ENCODE data around the gene PREX1.

PREX1 gene

GRCh38 chr20:48747840-48748414 is 79.9 kb downstream of the PREX1 start:
- DNase-seq: no peak
- in situ Hi-C loops (cut with HindIII; ENCODE audit: low pct_ligation_motif_present, low pct_unique_long_range_greater_than_20kb, low sequenced_read_pairs): no loop called here

GRCh38 chr20:48745330-48745729 is 82.5 kb downstream of the PREX1 start:
- in situ Hi-C loops (cut with HindIII; ENCODE audit: low pct_ligation_motif_present, low pct_unique_long_range_greater_than_20kb, low sequenced_read_pairs): no loop called here
- no peak for DNase-seq

GRCh38 chr20:48744515-48744914 is 83.3 kb downstream of the PREX1 start:
- no peak for DNase-seq
- in situ Hi-C loops (cut with HindIII; ENCODE audit: low pct_ligation_motif_present, low pct_unique_long_range_greater_than_20kb, low sequenced_read_pairs): no loop called here

GRCh38 chr20:48743807-48744206 is 84.0 kb downstream of the PREX1 start:
- no peak for DNase-seq
- in situ Hi-C loops (cut with HindIII; ENCODE audit: low pct_ligation_motif_present, low pct_unique_long_range_greater_than_20kb, low sequenced_read_pairs): no loop called here

- no peak for DNase-seq
- in situ Hi-C loops (cut with HindIII; ENCODE audit: low pct_ligation_motif_present, low pct_unique_long_range_greater_than_20kb, low sequenced_read_pairs): no loop called here
These were observed 84.7 kb downstream of the PREX1 start for GRCh38 chr20:48742912-48743680.

GRCh38 chr20:48742233-48742632 is 85.6 kb downstream of the PREX1 start:
- in situ Hi-C loops (cut with HindIII; ENCODE audit: low pct_ligation_motif_present, low pct_unique_long_range_greater_than_20kb, low sequenced_read_pairs): no loop called here
- DNase-seq: no peak

GRCh38 chr20:48741669-48742068 is 86.1 kb downstream of the PREX1 start:
- DNase-seq: no peak
- in situ Hi-C loops (cut with HindIII; ENCODE audit: low pct_ligation_motif_present, low pct_unique_long_range_greater_than_20kb, low sequenced_read_pairs): no loop called here

GRCh38 chr20:48740712-48741111 is 87.1 kb downstream of the PREX1 start:
- in situ Hi-C loops (cut with HindIII; ENCODE audit: low pct_ligation_motif_present, low pct_unique_long_range_greater_than_20kb, low sequenced_read_pairs): no loop called here
- no peak for DNase-seq

GRCh38 chr20:48740292-48740649 is 87.5 kb downstream of the PREX1 start:
- in situ Hi-C loops (cut with HindIII; ENCODE audit: low pct_ligation_motif_present, low pct_unique_long_range_greater_than_20kb, low sequenced_read_pairs): no loop called here

GRCh38 chr20:48739395-48740291 is 88.2 kb downstream of the PREX1 start:
- in situ Hi-C loops (cut with HindIII; ENCODE audit: low pct_ligation_motif_present, low pct_unique_long_range_greater_than_20kb, low sequenced_read_pairs): no loop called here
- DNase-seq: no peak

More at GRCh38 chr20:48740292-48740649, 87.5 kb downstream of the PREX1 start:
- no peak for DNase-seq

- DNase-seq: no peak
- in situ Hi-C loops (cut with HindIII; ENCODE audit: low pct_ligation_motif_present, low pct_unique_long_range_greater_than_20kb, low sequenced_read_pairs): no loop called here
These were observed 89.1 kb downstream of the PREX1 start for GRCh38 chr20:48738399-48739304.

- in situ Hi-C loops (cut with HindIII; ENCODE audit: low pct_ligation_motif_present, low pct_unique_long_range_greater_than_20kb, low sequenced_read_pairs): no loop called here
- DNase-seq: no peak
These were observed 89.8 kb downstream of the PREX1 start for GRCh38 chr20:48738094-48738398.

GRCh38 chr20:48737434-48738093 is 90.2 kb downstream of the PREX1 start:
- DNase-seq: no peak
- in situ Hi-C loops (cut with HindIII; ENCODE audit: low pct_ligation_motif_present, low pct_unique_long_range_greater_than_20kb, low sequenced_read_pairs): no loop called here

- in situ Hi-C loops (cut with HindIII; ENCODE audit: low pct_ligation_motif_present, low pct_unique_long_range_greater_than_20kb, low sequenced_read_pairs): no loop called here
- no peak for DNase-seq
These were observed 91.2 kb downstream of the PREX1 start for GRCh38 chr20:48736636-48737035.

- no peak for DNase-seq
These were observed 91.6 kb downstream of the PREX1 start for GRCh38 chr20:48736231-48736630.

GRCh38 chr20:48735112-48735511 is 92.7 kb downstream of the PREX1 start:
- no peak for DNase-seq
- in situ Hi-C loops (cut with HindIII; ENCODE audit: low pct_ligation_motif_present, low pct_unique_long_range_greater_than_20kb, low sequenced_read_pairs): no loop called here

More at GRCh38 chr20:48736231-48736630, 91.6 kb downstream of the PREX1 start:
- in situ Hi-C loops (cut with HindIII; ENCODE audit: low pct_ligation_motif_present, low pct_unique_long_range_greater_than_20kb, low sequenced_read_pairs): no loop called here

GRCh38 chr20:48734104-48734749 is 93.6 kb downstream of the PREX1 start:
- no peak for DNase-seq
- in situ Hi-C loops (cut with HindIII; ENCODE audit: low pct_ligation_motif_present, low pct_unique_long_range_greater_than_20kb, low sequenced_read_pairs): no loop called here

Measured in ACHN (cell line).